Measurements from ENCODE around the gene DPH1. TPM values are rescaled to one million over a fixed set of nuclear protein-coding genes. Genes with fewer than 3 reads are reported as not detected.

DPH1 gene
- total RNA-seq, 1 donor from 2014 or later = 29.4 TPM

DNA sequence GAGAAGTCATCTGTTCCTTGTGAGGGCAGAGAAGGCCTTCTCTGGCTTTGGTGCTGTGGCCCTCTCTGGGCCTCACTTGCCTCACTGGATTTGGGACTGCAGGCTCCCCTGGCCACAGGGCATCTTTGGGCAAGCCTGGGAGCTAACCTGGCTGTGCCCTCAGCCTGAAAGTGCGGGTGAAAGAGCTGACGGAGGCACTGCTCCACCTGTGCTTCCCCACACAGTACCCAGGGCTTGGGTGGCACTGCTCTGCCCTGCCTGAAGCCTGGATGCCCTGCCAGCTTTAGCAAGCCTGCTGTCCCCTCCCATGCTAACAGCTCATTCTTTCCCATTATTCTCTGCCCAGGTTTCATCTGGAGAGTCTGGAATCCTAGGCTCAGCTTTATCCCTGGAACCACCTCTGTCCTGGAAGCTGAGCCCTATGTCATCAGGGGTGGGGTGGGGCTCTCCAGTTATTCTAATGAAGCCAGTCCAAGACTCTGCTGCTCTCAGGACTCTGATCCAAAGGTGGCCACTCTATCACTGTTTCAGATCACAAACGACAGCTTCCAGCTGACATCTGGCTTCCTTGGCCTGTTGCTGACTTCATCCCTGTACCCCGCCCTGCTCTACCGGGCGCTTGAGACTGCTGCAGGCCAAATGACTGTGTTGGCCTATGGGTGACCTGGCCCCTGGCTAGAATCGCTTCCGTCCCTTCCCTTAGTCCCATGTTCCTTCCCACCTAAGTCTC is 54.2 kb downstream of the DPH1 start:
- Mint-ChIP-seq H3K4me3 (ENCODE audit: unreplicated experiment) (no peak overlapping the region), H3K4me1 (ENCODE audit: low read depth) (peaks cover 39% of the 10 kb centered on the region), H3K9me3 (ENCODE audit: low read depth) (no peaks in the 10 kb centered on the region), H3K27ac (ENCODE audit: unreplicated experiment) (peak overlapping the region; percentile 37), H3K36me3 (ENCODE audit: low read depth) (peaks cover 16% of the 10 kb centered on the region), H3K27me3 (ENCODE audit: low read depth) (no peaks in the 10 kb centered on the region)
- TF ChIP-seq, protein P1, sequence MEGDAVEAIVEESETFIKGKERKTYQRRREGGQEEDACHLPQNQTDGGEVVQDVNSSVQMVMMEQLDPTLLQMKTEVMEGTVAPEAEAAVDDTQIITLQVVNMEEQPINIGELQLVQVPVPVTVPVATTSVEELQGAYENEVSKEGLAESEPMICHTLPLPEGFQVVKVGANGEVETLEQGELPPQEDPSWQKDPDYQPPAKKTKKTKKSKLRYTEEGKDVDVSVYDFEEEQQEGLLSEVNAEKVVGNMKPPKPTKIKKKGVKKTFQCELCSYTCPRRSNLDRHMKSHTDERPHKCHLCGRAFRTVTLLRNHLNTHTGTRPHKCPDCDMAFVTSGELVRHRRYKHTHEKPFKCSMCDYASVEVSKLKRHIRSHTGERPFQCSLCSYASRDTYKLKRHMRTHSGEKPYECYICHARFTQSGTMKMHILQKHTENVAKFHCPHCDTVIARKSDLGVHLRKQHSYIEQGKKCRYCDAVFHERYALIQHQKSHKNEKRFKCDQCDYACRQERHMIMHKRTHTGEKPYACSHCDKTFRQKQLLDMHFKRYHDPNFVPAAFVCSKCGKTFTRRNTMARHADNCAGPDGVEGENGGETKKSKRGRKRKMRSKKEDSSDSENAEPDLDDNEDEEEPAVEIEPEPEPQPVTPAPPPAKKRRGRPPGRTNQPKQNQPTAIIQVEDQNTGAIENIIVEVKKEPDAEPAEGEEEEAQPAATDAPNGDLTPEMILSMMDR (IDR thresholded peaks at IDR 0.05) = no peak
- no peak for DNase-seq (ENCODE audit: low spot score)

DNA sequence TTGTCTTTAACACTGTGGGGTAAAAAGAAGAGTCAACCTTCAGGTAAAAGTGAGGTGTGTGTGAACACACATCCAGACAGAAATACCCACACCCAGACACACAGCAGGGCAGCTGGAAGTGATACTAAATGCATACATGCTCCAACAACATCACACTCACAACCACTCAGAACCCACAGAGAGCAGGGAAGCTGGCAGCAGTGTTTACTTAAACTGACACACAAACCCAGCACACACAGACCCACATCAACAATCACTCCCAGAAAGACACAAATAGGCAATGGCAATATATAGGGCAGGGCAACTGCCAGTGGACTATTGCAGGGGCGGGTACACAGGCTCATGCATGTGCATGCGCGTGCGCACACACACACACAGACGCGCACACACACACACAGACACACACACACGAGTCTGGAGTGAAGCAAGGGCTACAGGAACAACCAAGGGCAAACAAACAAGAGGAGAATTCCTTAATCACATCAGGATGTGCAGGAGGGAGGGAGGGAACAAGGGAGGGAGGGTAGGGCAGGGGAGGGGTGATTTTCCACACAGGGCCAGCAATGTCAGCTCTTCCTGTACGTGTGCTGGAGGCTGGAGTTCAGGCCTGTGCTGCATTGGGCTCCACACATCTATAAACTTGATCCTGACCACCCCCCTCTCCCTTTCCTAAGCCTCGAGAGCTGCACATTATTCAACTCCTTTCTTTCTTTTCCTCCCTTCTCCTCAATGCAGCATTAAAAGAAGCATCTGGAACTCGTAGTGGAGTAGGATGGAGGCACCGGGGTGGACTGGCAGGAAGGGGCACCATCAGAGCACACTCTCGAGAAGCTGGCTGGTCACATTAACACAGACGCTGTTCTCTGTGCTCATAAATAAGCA is 55.1 kb downstream of the DPH1 start:
- Mint-ChIP-seq H3K36me3 (ENCODE audit: low read depth) (peaks cover 13% of the 10 kb centered on the region), H3K27me3 (ENCODE audit: low read depth) (no peaks in the 10 kb centered on the region), H3K4me3 (ENCODE audit: unreplicated experiment) (no peak overlapping the region), H3K9me3 (ENCODE audit: low read depth) (no peaks in the 10 kb centered on the region), H3K27ac (ENCODE audit: unreplicated experiment) (peak overlapping the region; percentile 72), H3K4me1 (ENCODE audit: low read depth) (peaks cover 47% of the 10 kb centered on the region)
- TF ChIP-seq, protein P1 (IDR thresholded peaks at IDR 0.05) = no peak
- no peak for DNase-seq (ENCODE audit: low spot score)

DNA sequence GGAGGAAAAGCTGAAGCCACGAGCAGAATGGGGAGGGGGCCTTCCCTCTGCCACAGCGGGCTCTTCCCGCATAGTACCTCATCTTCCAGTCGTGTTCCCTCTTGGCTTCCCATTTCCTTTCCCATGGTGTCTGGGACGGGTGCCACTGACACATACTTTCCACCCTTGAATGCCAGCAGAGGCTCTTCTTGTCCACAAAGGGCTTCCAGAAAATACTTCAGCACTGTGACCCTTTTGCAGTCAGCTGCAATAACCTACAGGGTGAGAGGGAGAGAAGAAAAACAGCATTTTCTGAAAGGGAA is 55.6 kb downstream of the DPH1 start:
- no peak for DNase-seq (ENCODE audit: low spot score)
- H3K4me1 Mint-ChIP-seq (ENCODE audit: low read depth) = peaks cover 53% of the 10 kb centered on the region
- H3K9me3 Mint-ChIP-seq (ENCODE audit: low read depth) = no peaks in the 10 kb centered on the region
- no peak overlapping the region for H3K4me3 Mint-ChIP-seq (ENCODE audit: unreplicated experiment)
- peak overlapping the region; percentile 72 for H3K27ac Mint-ChIP-seq (ENCODE audit: unreplicated experiment)
- TF ChIP-seq, protein P1 (IDR thresholded peaks at IDR 0.05) = no peak
- no peaks in the 10 kb centered on the region for H3K27me3 Mint-ChIP-seq (ENCODE audit: low read depth)
- peaks cover 13% of the 10 kb centered on the region for H3K36me3 Mint-ChIP-seq (ENCODE audit: low read depth)

DNA sequence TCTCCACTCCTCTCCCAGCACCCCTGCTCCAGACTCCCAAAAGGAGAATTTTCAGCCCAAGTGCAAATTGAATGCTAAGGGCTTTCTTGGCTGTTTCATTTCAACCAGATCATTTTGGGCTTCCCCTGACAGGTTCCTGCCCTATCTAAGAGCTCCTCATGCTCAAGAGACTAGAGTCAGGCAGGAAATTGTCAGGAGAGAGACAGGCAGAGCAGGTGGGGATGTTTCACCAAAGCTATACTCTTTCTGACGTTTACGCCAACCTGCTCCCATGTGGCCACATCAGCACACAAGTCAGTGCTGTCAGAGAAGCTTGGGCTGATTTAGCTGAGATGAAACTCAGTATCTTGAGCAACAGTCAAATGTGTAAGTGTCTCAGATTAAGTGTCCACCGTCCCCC is 56.4 kb downstream of the DPH1 start:
- Mint-ChIP-seq H3K4me3 (ENCODE audit: unreplicated experiment) (no peak overlapping the region), H3K27ac (ENCODE audit: unreplicated experiment) (peak overlapping the region; percentile 72), H3K4me1 (ENCODE audit: low read depth) (peaks cover 60% of the 10 kb centered on the region), H3K27me3 (ENCODE audit: low read depth) (no peaks in the 10 kb centered on the region), H3K36me3 (ENCODE audit: low read depth) (peaks cover 12% of the 10 kb centered on the region), H3K9me3 (ENCODE audit: low read depth) (no peaks in the 10 kb centered on the region)
- DNase-seq (ENCODE audit: low spot score) = no peak
- TF ChIP-seq, protein P1 (IDR thresholded peaks at IDR 0.05) = no peak

DNA sequence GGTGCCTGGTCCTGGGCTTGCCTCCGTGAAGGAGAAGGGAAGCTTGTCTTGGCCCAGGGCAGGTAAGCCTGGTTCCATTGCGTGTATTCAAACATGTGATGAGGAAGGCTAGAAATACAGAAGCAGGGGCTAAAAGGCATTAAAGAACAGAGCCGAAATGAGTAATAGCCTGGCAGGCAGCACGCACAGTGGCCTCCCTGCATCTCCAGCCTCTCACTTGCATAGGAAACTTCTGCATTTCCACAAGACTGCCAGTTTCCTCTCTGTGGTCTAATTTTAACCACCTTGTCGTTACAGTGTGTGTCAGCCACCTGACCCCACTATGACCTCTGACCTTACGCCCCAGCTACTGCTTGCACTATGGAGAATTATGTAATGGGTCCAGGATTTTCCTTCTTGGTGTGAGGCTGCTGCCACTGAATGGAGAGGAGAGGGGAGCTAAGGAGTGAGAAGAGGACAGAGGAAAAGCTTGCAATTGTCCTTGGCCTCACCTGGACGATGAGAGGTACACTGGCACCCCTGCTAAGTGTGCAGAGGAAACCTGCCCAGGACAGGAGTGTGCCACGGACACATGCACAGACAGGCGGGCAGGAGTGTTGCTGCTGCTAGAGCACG is 57.8 kb downstream of the DPH1 start:
- TF ChIP-seq, protein P1 (IDR thresholded peaks at IDR 0.05) = no peak

More for the DNA sequence above, 57.8 kb downstream of the DPH1 start:
- H3K27ac Mint-ChIP-seq (ENCODE audit: unreplicated experiment) = peak overlapping the region; percentile 32
- no peak overlapping the region for H3K4me3 Mint-ChIP-seq (ENCODE audit: unreplicated experiment)
- H3K9me3 Mint-ChIP-seq (ENCODE audit: low read depth) = no peaks in the 10 kb centered on the region
- no peaks in the 10 kb centered on the region for H3K27me3 Mint-ChIP-seq (ENCODE audit: low read depth)
- DNase-seq (ENCODE audit: low spot score) = no peak
- H3K36me3 Mint-ChIP-seq (ENCODE audit: low read depth) = peaks cover 5% of the 10 kb centered on the region
- H3K4me1 Mint-ChIP-seq (ENCODE audit: low read depth) = peaks cover 65% of the 10 kb centered on the region

Data from chondrocyte (in vitro differentiated cells).